CD14-positive monocyte (primary cell): ENCODE results near the gene CNGB1. TPM values are rescaled to one million over a fixed set of nuclear protein-coding genes. Genes with fewer than 3 reads are reported as not detected.

Source experiments
- DNase-seq, 3 donors: peaks; one replicate each; pipeline ENCODE4 v3.0.0-alpha.2; 2011 to 2022
- H2AFZ ChIP-seq: 2 replicates; pipeline ENCODE4 v1.6.0; 2012; ENCODE audit warnings: mild to moderate bottlenecking, low read depth, low read length, inconsistent platforms; ENCODE audit not compliant: insufficient read depth, poor library complexity, severe bottlenecking
- H3K27ac ChIP-seq, 2 donors: 1 replicate in 1 of 2; 2 replicates in 1 of 2; pipeline ENCODE4 v1.5.1; 2012 to 2013; ENCODE audit warnings: low read length in 2 of 2, control low read depth in 1 of 2, inconsistent platforms in 1 of 2, low read depth in 1 of 2, mild to moderate bottlenecking in 1 of 2
- H3K27me3 ChIP-seq, 2 donors: one replicate each; pipeline versions ENCODE4 v1.6.0 to v1.6.1; 2011 to 2013; ENCODE audit warnings: low read length in 2 of 2; ENCODE audit not compliant: control insufficient read depth in 2 of 2, insufficient read depth in 2 of 2
- H3K36me3 ChIP-seq, 2 donors: replicated peaks in 1 of 2; 1 replicate in 1 of 2; 2 replicates in 1 of 2; pipeline versions ENCODE4 v1.5.1 to v1.6.1; 2012 to 2013; ENCODE audit warnings: low read length in 2 of 2, control low read depth in 1 of 2, inconsistent platforms in 1 of 2, mild to moderate bottlenecking in 1 of 2; ENCODE audit not compliant: insufficient read depth in 2 of 2, control insufficient read depth in 1 of 2
- H3K4me1 ChIP-seq, 2 donors: 1 replicate in 1 of 2; 2 replicates in 1 of 2; pipeline versions ENCODE4 v1.5.1 to v1.6.1; 2012 to 2013; ENCODE audit warnings: low read length in 2 of 2, control low read depth in 1 of 2, inconsistent platforms in 1 of 2, mild to moderate bottlenecking in 1 of 2, moderate library complexity in 1 of 2; ENCODE audit not compliant: insufficient read depth in 2 of 2, control insufficient read depth in 1 of 2
- H3K4me2 ChIP-seq: replicated peaks from 2 replicates; pipeline ENCODE3; 2012; ENCODE audit warnings: low read length, moderate library complexity, mild to moderate bottlenecking; ENCODE audit not compliant: poor library complexity, severe bottlenecking; ENCODE audit errors: extremely low read depth
- H3K4me3 ChIP-seq, 3 experiments: fragments of 200-600 bp in 1 of 3; sonication (generic) in 1 of 3; replicated peaks in 1 of 3; 1 replicate in 2 of 3; 2 replicates in 1 of 3; pipeline ENCODE4 v1.5.1; 2011 to 2013; ENCODE audit warnings: low read length in 3 of 3, mild to moderate bottlenecking in 3 of 3, control low read depth in 2 of 3, low read depth in 2 of 3, inconsistent platforms in 1 of 3, moderate library complexity in 1 of 3
- H3K79me2 ChIP-seq: 2 replicates; pipeline ENCODE4 v1.6.0; 2012; ENCODE audit warnings: mild to moderate bottlenecking, control low read depth, inconsistent platforms, low read length, moderate library complexity; ENCODE audit not compliant: insufficient read depth
- H3K9ac ChIP-seq: 2 replicates; pipeline ENCODE4 v1.6.0; 2017; ENCODE audit warnings: low read length, mild to moderate bottlenecking; ENCODE audit not compliant: insufficient read depth, poor library complexity, severe bottlenecking
- H3K9me3 ChIP-seq, 2 donors: replicated peaks in 1 of 2; 1 replicate in 1 of 2; 2 replicates in 1 of 2; pipeline versions ENCODE4 v1.5.1 to v1.6.1; 2012 to 2013; ENCODE audit warnings: low read length in 2 of 2, control low read depth in 1 of 2; ENCODE audit not compliant: control insufficient read depth in 1 of 2, insufficient read depth in 1 of 2
- H4K20me1 ChIP-seq: 2 replicates; pipeline ENCODE4 v1.6.0; 2012; ENCODE audit warnings: mild to moderate bottlenecking, low read length, control low read depth, moderate library complexity; ENCODE audit not compliant: insufficient read depth
- H3K27ac Mint-ChIP-seq, 7 donors: one replicate each; pipeline ENCODE4 v1.8.0; 2020; ENCODE audit warnings: mild to moderate bottlenecking in 7 of 7, mixed read lengths in 7 of 7, moderate library complexity in 6 of 7, inconsistent platforms in 2 of 7
- H3K27me3 Mint-ChIP-seq, 3 donors: one replicate each; pipeline ENCODE4 v1.8.0; 2021 to 2022; ENCODE audit warnings: low read depth in 3 of 3, mild to moderate bottlenecking in 3 of 3, mixed read lengths in 3 of 3, moderate library complexity in 3 of 3, inconsistent platforms in 1 of 3
- H3K36me3 Mint-ChIP-seq, 2 donors: one replicate each; pipeline ENCODE4 v1.8.0; 2020; ENCODE audit warnings: mixed read lengths in 2 of 2, inconsistent platforms in 1 of 2, mild to moderate bottlenecking in 1 of 2
- H3K4me1 Mint-ChIP-seq: one replicate; pipeline ENCODE4 v1.8.0; 2020; ENCODE audit warnings: mild to moderate bottlenecking, mixed read lengths
- H3K4me3 Mint-ChIP-seq, 2 donors: one replicate each; pipeline ENCODE4 v1.8.0; 2020; ENCODE audit warnings: mild to moderate bottlenecking in 2 of 2, mixed read lengths in 2 of 2, moderate library complexity in 1 of 2
- H3K9me3 Mint-ChIP-seq, 7 donors: one replicate each; pipeline ENCODE4 v1.8.0; 2020 to 2022; ENCODE audit warnings: mixed read lengths in 7 of 7, mild to moderate bottlenecking in 6 of 7, moderate library complexity in 6 of 7, inconsistent platforms in 2 of 7
- CTCF ChIP-seq: fragments of 200-600 bp; IDR thresholded peaks from one replicate; pipeline ENCODE4 v1.8.0; 2022; ENCODE audit warnings: antibody characterized with exemption, mild to moderate bottlenecking
- WGBS: methylation state at CpG from one replicate; pipeline ENCODE4 v1.1.5; 2013; ENCODE audit warnings: missing lambda C conversion rate; ENCODE audit not compliant: insufficient coverage; 5-methylcytosine and 5-hydroxymethylcytosine counted together
- intact Hi-C, 2 donors: fragments of 100-400 bp; cut with micrococcal nuclease; formaldehyde crosslinking; loops; one replicate each; pipeline versions ENCODE4 v1.15.0 to v1.15.1; 2023
- polyA plus RNA-seq, 3 donors: library from polyadenylated mRNA; depleted of rRNA in 1 of 3; unstranded in 2 of 3; stranded (reverse) in 1 of 3; fragments of 300-500 nt in 2 of 3; fragments of >200 nt in 1 of 3; fragmentation: Illumina TruSeq in 2 of 3; gene quantifications; 1 replicate in 2 of 3; 2 replicates in 1 of 3; pipeline ENCODE4 v1.2.3, GENCODE V29; 2012 to 2021

Gene CNGB1
- polyA plus RNA-seq, 3 donors, result not detected

DNA sequence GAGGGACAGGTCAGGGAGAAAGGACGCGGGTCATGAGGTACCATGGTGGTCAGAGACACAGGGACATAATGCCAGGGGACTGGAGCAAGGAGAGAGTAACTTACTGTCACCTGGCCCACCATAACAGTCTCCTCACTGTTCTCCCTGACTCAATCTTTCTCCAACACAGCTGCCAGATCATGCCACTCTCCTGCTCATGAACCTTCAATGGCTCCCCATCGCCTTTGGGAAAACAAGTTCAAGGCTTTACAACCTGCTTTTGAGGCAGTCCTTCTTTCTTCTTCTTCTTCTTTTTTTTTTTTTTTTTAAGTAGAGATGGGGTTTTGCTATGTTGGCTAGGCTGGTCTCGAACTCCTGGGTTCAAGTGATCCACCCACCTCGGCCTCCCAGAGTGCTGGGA is 22.9 kb downstream of the CNGB1 start:
- no peaks in the 10 kb centered on the region for H3K79me2 ChIP-seq
- Mint-ChIP-seq H3K27me3 (peaks cover 0 to 4% (median 1%) of the 10 kb centered on the region in 3 donors), H3K27ac (no peak overlapping the region), H3K4me3 (no peak overlapping the region), H3K36me3 (no peaks in the 10 kb centered on the region), H3K4me1 (peaks cover 5% of the 10 kb centered on the region), H3K9me3 (peaks cover 0 to 6% (median 0%) of the 10 kb centered on the region in 7 donors)
- H3K4me2 ChIP-seq, result no peak overlapping the region
- H4K20me1 ChIP-seq, result no peaks in the 10 kb centered on the region
- 80% methylated on average over 1 of the region's 5 CpGs for WGBS
- no peak overlapping the region for H3K4me3 ChIP-seq
- H3K9ac ChIP-seq, result no peak overlapping the region
- no peaks in the 10 kb centered on the region for H3K4me1 ChIP-seq
- DNase-seq, result no peak
- no peak overlapping the region for H2AFZ ChIP-seq
- H3K27ac ChIP-seq, result no peak overlapping the region
- H3K36me3 ChIP-seq, result no peaks in the 10 kb centered on the region
- H3K27me3 ChIP-seq, result no peaks in the 10 kb centered on the region
- H3K9me3 ChIP-seq, result no peaks in the 10 kb centered on the region
- no peak for TF ChIP-seq CTCF
- intact Hi-C loops, result no loop called here

DNA sequence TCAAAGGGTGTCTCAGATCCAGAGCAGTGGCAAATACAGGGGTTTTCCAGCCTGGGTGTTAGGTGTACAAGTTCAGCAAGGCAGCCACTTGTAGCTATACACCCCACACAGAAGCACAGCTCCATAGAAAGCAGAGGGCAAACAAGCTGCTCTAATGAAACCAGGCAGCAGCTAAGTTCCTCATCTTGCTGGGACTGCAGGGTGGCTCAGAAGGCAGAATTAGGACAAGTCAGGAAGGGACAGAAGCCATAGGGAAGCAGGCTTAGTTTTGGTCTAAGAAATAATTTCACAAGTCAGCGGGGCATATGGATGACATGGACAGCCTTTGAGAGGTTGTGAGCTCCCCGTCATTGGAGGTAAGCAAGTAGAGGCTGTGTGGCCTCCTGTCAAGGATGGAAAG is 23.7 kb downstream of the CNGB1 start:
- Histone ChIP-seq H3K4me3 (no peak overlapping the region), H3K27me3 (no peaks in the 10 kb centered on the region), H3K27ac (no peak overlapping the region), H3K9ac (no peak overlapping the region), H3K4me1 (no peaks in the 10 kb centered on the region), H4K20me1 (no peaks in the 10 kb centered on the region), H3K79me2 (no peaks in the 10 kb centered on the region), H3K36me3 (no peaks in the 10 kb centered on the region), H3K9me3 (no peaks in the 10 kb centered on the region), H3K4me2 (no peak overlapping the region), H2AFZ (no peak overlapping the region)
- Mint-ChIP-seq H3K27ac (no peak overlapping the region), H3K4me1 (peaks cover 5% of the 10 kb centered on the region), H3K36me3 (no peaks in the 10 kb centered on the region), H3K9me3 (peaks cover 0 to 6% (median 0%) of the 10 kb centered on the region in 7 donors), H3K4me3 (no peak overlapping the region), H3K27me3 (peaks cover 0 to 4% (median 0%) of the 10 kb centered on the region in 3 donors)
- peak in 1 of 3 donors; percentile 12 for DNase-seq
- intact Hi-C loops, result no loop called here
- no peak for TF ChIP-seq CTCF
- WGBS, result 47% methylated on average over 2 of the region's 2 CpGs
